K562 (cell line): Measurements from ENCODE around the gene MAGED1. TPM values are rescaled to one million over a fixed set of nuclear protein-coding genes. Genes with fewer than 3 reads are reported as not detected.

Experiments
- ATAC-seq: fragments of 200-7000 bp; cut with Tn5 transposase; 3 replicates; pipeline ENCODE4 v1.9.1; 2020; ENCODE audit warnings: moderate library complexity
- BruUV-seq: library from RNA; stranded (reverse); fragments of 400-500 nt; replicated peaks from 2 replicates; lab custom pipeline; 2021; lab: Mats Ljungman, UMichigan
- CTCF ChIA-PET: fragments of 300-600 bp; formaldehyde crosslinking; extraction: SDS; loops from one replicate; lab custom pipeline; 2021; ENCODE audit warnings: low intra/inter-chr PET ratio; lab: Yijun Ruan, JAX
- POLR2A ChIA-PET: fragments of 300-600, 350-650 bp; sonication (Branson Sonifier 250); formaldehyde crosslinking; extraction: SDS; loops from one replicate; lab custom pipeline; 2021; ENCODE audit warnings: antibody characterized with exemption, inconsistent platforms; lab: Yijun Ruan, JAX
- DNase-seq, 4 experiments: peaks; one replicate each; pipeline versions ENCODE4 v3.0.0 to v3.0.0-alpha.2; 2011 to 2018; ENCODE audit warnings: low spot score in 3 of 4, mixed read lengths in 3 of 4; ENCODE audit errors: extremely low read depth in 1 of 4
- FAIRE-seq: peaks from 2 replicates; lab custom pipeline; 2011; peaks lifted over from hg19 to GRCh38; lab: Jason Lieb, UNC
- H2AFZ ChIP-seq: 2 replicates; pipeline ENCODE4 v1.6.0; 2011; ENCODE audit warnings: low read depth, low read length, control low read depth, inconsistent platforms
- H3K27ac ChIP-seq: fragments of 200-600 bp; 3 replicates; pipeline ENCODE4 v1.8.0; 2011; ENCODE audit warnings: low read depth, mild to moderate bottlenecking, control low read depth, inconsistent platforms, low read length, moderate library complexity, mixed read lengths; ENCODE audit errors: extremely low read depth
- H3K27me3 ChIP-seq, 2 experiments: fragments of 300-600 bp in 1 of 2; 2 replicates in 1 of 2; 3 replicates in 1 of 2; pipeline versions ENCODE4 v1.6.0 to v1.8.0; 2011; ENCODE audit warnings: inconsistent platforms in 2 of 2, low read length in 2 of 2, mild to moderate bottlenecking in 1 of 2, mixed read lengths in 1 of 2, moderate library complexity in 1 of 2; ENCODE audit not compliant: control insufficient read depth in 2 of 2, insufficient read depth in 2 of 2
- H3K36me3 ChIP-seq: fragments of 300-600 bp; 3 replicates; pipeline ENCODE4 v1.8.0; 2011; ENCODE audit warnings: mild to moderate bottlenecking, low read length, inconsistent platforms; ENCODE audit not compliant: control insufficient read depth, insufficient read depth
- H3K4me1 ChIP-seq, 2 experiments: fragments of 200-600 bp in 1 of 2; replicated peaks in 1 of 2; 2 replicates in 1 of 2; 3 replicates in 1 of 2; pipeline versions ENCODE4 v1.5.1 to v1.8.0; 2011; ENCODE audit warnings: inconsistent platforms in 2 of 2, low read length in 2 of 2, mild to moderate bottlenecking in 1 of 2, mixed read lengths in 1 of 2, moderate library complexity in 1 of 2; ENCODE audit not compliant: control insufficient read depth in 2 of 2, insufficient read depth in 2 of 2
- H3K4me2 ChIP-seq: 2 replicates; pipeline ENCODE4 v1.6.1; 2011; ENCODE audit warnings: low read length, control low read depth, inconsistent platforms, mixed read lengths; ENCODE audit not compliant: insufficient read depth
- H3K4me3 ChIP-seq: fragments of 200-600 bp; sonication (generic), shearing (Covaris generic); 2 replicates; pipeline ENCODE4 v1.5.1; 2016; ENCODE audit warnings: control low read depth, inconsistent platforms
- H3K79me2 ChIP-seq: fragments of 200-600 bp; 3 replicates; pipeline ENCODE4 v1.8.0; 2011; ENCODE audit warnings: low read length, inconsistent platforms; ENCODE audit not compliant: control insufficient read depth, insufficient read depth
- H3K9ac ChIP-seq, 2 experiments: 2 replicates each; pipeline versions ENCODE4 v1.6.0 to v1.6.1; 2011; ENCODE audit warnings: low read depth in 2 of 2, low read length in 2 of 2, control low read depth in 1 of 2, inconsistent platforms in 1 of 2, mild to moderate bottlenecking in 1 of 2, mixed read lengths in 1 of 2; ENCODE audit not compliant: insufficient read depth in 1 of 2
- H3K9me1 ChIP-seq: one replicate; pipeline ENCODE4 v1.6.0; 2011; ENCODE audit warnings: inconsistent platforms, mild to moderate bottlenecking, low read length, moderate library complexity; ENCODE audit not compliant: control insufficient read depth, insufficient read depth
- H3K9me3 ChIP-seq: replicated peaks from 2 replicates; pipeline ENCODE4 v1.5.1; 2011; ENCODE audit warnings: low read depth, low read length, inconsistent platforms; ENCODE audit not compliant: control insufficient read depth, insufficient read depth
- H4K20me1 ChIP-seq: replicated peaks from 2 replicates; pipeline ENCODE4 v1.6.1; 2011; ENCODE audit warnings: low read length, inconsistent platforms, mixed read lengths; ENCODE audit not compliant: control insufficient read depth, insufficient read depth
- C11orf30 ChIP-seq: fragments of 450-650 bp; IDR thresholded peaks from 2 replicates; pipeline ENCODE4 v1.6.1; 2016; ENCODE audit warnings: low read depth, mild to moderate bottlenecking
- E2F6 ChIP-seq, 2 experiments: IDR thresholded peaks; 2 replicates each; pipeline ENCODE4 v1.6.1; 2011; ENCODE audit warnings: borderline replicate concordance in 1 of 2, control low read depth in 1 of 2, low read depth in 1 of 2, low read length in 1 of 2, mild to moderate bottlenecking in 1 of 2, mixed read lengths in 1 of 2, moderate library complexity in 1 of 2; ENCODE audit not compliant: insufficient read depth in 1 of 2, insufficient read length in 1 of 2, poor library complexity in 1 of 2, severe bottlenecking in 1 of 2; ENCODE audit errors: extremely low read depth in 1 of 2
- FIP1L1 ChIP-seq: fragments of 200-400 bp; formaldehyde crosslinking; IDR thresholded peaks from 2 replicates; pipeline ENCODE4 v1.6.1; 2018; ENCODE audit warnings: mild to moderate bottlenecking, low read depth, low read length; ENCODE audit not compliant: poor library complexity, severe bottlenecking
- KLF13 ChIP-seq: fragments of 450-650 bp; IDR thresholded peaks from 2 replicates; pipeline ENCODE4 v1.6.1; 2016; ENCODE audit warnings: missing genetic modification characterization, low read depth, mild to moderate bottlenecking, missing compliant biosample characterization, moderate library complexity, borderline replicate concordance
- LCOR ChIP-seq: sonication (generic); formaldehyde crosslinking; IDR thresholded peaks from 2 replicates; pipeline ENCODE4 v1.8.0; 2022; ENCODE audit warnings: mild to moderate bottlenecking, missing genetic modification reagents
- MTA3 ChIP-seq: fragments of 450-650 bp; formaldehyde crosslinking; IDR thresholded peaks from 2 replicates; pipeline ENCODE4 v1.6.1; 2017; ENCODE audit warnings: mild to moderate bottlenecking, borderline replicate concordance
- NFXL1 ChIP-seq: fragments of 450-650 bp; formaldehyde crosslinking; IDR thresholded peaks from 2 replicates; pipeline ENCODE4 v1.4.0; 2021; ENCODE audit warnings: mild to moderate bottlenecking
- RNF219 ChIP-seq: fragments of 250-450 bp; sonication (Bioruptor Pico); IDR thresholded peaks from 2 replicates; pipeline ENCODE4 v1.5.0; 2022; ENCODE audit warnings: mild to moderate bottlenecking
- SFPQ ChIP-seq: fragments of 200-400 bp; formaldehyde crosslinking; IDR thresholded peaks from 2 replicates; pipeline ENCODE4 v1.6.1; 2017; ENCODE audit warnings: mild to moderate bottlenecking, low read depth, low read length, moderate library complexity
- SPI1 ChIP-seq: IDR thresholded peaks from 2 replicates; pipeline ENCODE4 v1.6.1; 2011; ENCODE audit warnings: low read depth, low read length, control low read depth, borderline replicate concordance
- XRCC4 ChIP-seq: IDR thresholded peaks from one replicate; pipeline ENCODE4 v1.6.1; 2011; ENCODE audit not compliant: insufficient read depth, insufficient read length; ENCODE audit errors: extremely low read depth
- ZNF280B ChIP-seq: fragments of 250-450 bp; sonication (Bioruptor Pico); IDR thresholded peaks from 2 replicates; pipeline ENCODE4 v1.5.1; 2021; ENCODE audit warnings: mild to moderate bottlenecking
- ZNF316 ChIP-seq: fragments of 450-650 bp; IDR thresholded peaks from 2 replicates; pipeline ENCODE4 v1.6.1; 2016
- ZNF583 ChIP-seq: fragments of 250-450 bp; sonication (Bioruptor Pico); IDR thresholded peaks from 2 replicates; pipeline ENCODE4 v1.4.0; 2020
- ZNF668 ChIP-seq: fragments of 250-450 bp; sonication (Bioruptor Pico); IDR thresholded peaks from 2 replicates; pipeline ENCODE4 v1.8.0; 2022; ENCODE audit warnings: mild to moderate bottlenecking, inconsistent platforms
- whole genome bisulfite sequencing: fragments of 100-300 bp; shearing (Covaris generic); methylation state at CpG from one replicate; pipeline ENCODE4 v1.1.6; 2016; ENCODE audit warnings: low coverage, mixed read lengths; ENCODE audit not compliant: insufficient coverage; ENCODE audit errors: missing lambda C conversion rate; 5-methylcytosine and 5-hydroxymethylcytosine counted together
- in situ Hi-C: fragments of 300-500 bp; cut with MboI; formaldehyde crosslinking; loops from 4 replicates; pipeline ENCODE4 v1.15.0; 2018; ENCODE audit warnings: inconsistent platforms, mixed read lengths
- intact Hi-C: fragments of 100-400 bp; cut with micrococcal nuclease; formaldehyde crosslinking; loops from 2 replicates; pipeline ENCODE4 v1.14.2; 2022
- polyA plus RNA-seq, 8 experiments: library from polyadenylated mRNA; depleted of rRNA in 4 of 8; stranded (reverse) in 5 of 8; unstranded in 3 of 8; fragments of >200 nt; fragmentation: Nextera tagmentation in 2 of 8; fragmentation: Illumina TruSeq in 1 of 8; extraction: Ambion mirVana in 2 of 8; extraction: Trizol in 1 of 8; gene quantifications; 2 replicates each; pipeline versions ENCODE4 v1.2.1 to v1.2.3, GENCODE V29; 2011 to 2014; ENCODE audit warnings: inconsistent platforms in 1 of 8, missing spikeins in 1 of 8
- total RNA-seq, 7 experiments: library from RNA; depleted of rRNA in 6 of 7; stranded (reverse); fragments of >200 nt in 6 of 7; fragmentation: Illumina TruSeq in 2 of 7; extraction: Trizol in 2 of 7; gene quantifications; 2 replicates each; pipeline versions ENCODE4 v1.2.1 to v1.2.3, GENCODE V29; 2011 to 2021; ENCODE audit warnings: low replicate concordance in 1 of 7

Gene MAGED1
- total and polyA plus RNA-seq, 9 of the 15 experiments (the other 6 are each of a cell fraction or from before 2014, with no cell fraction given) = 5.7 to 41.2 (median 12.7) TPM

- no peak for TF ChIP-seq ZNF280B (CRISPR knock-in tag)
- TF ChIP-seq, all 486 proteins: peak for 0
These were observed 3.6 kb upstream of the MAGED1 start (continued) for GRCh38 chrX:51889851-51890250.

GRCh38 chrX:51891245-51891644 is 2.2 kb upstream of the MAGED1 start:
- in situ Hi-C loops = no loop called here
- H4K20me1 ChIP-seq = no peaks in the 10 kb centered on the region
- no peaks in the 10 kb centered on the region for H3K4me1 ChIP-seq
- intact Hi-C loops = no loop called here
- H3K9ac ChIP-seq = no peak overlapping the region
- H3K4me2 ChIP-seq = no peak overlapping the region
- no peaks in the 10 kb centered on the region for H3K79me2 ChIP-seq
- H3K27me3 ChIP-seq = no peaks in the 10 kb centered on the region
- H3K36me3 ChIP-seq = no peaks in the 10 kb centered on the region
- no peak overlapping the region for H2AFZ ChIP-seq
- DNase-seq = no peak
- H3K4me3 ChIP-seq = no peak overlapping the region
- no TSS peak for BruUV-seq
- POLR2A ChIA-PET = no interaction called here
- no peak for ATAC-seq
- no peak for FAIRE-seq
- H3K9me3 ChIP-seq = no peaks in the 10 kb centered on the region
- 14% methylated on average over 1 of the region's 1 CpG for WGBS
- no peaks in the 10 kb centered on the region for H3K9me1 ChIP-seq
- H3K27ac ChIP-seq = no peak overlapping the region
- CTCF ChIA-PET = no interaction called here
- TF ChIP-seq NFXL1 (CRISPR knock-in tag) = no peak
- TF ChIP-seq E2F6 (IDR thresholded peaks at IDR 0.05; ENCODE audit: borderline replicate concordance in 1 of 2, extremely low read depth in 1 of 2, insufficient read depth in 1 of 2, insufficient read length in 1 of 2, low read depth in 1 of 2, low read length in 1 of 2, poor library complexity in 1 of 2, severe bottlenecking in 1 of 2) = no peak
- TF ChIP-seq C11orf30 = 0 out of 2 replicates have a peak, but pooled peaks have one; percentile 28
- no peak for TF ChIP-seq SPI1
- no peak for TF ChIP-seq SFPQ
- TF ChIP-seq ZNF316 = peak; percentile 59; the same call in 1 of the 2 replicates
- no peak for TF ChIP-seq ZNF583
- no peak for TF ChIP-seq KLF13 (tag)
- TF ChIP-seq LCOR = no peak
- TF ChIP-seq RNF219 = no peak
- no peak for TF ChIP-seq XRCC4
- TF ChIP-seq ZNF668 (CRISPR knock-in tag) = no peak
- no peak for TF ChIP-seq MTA3
- no peak for TF ChIP-seq FIP1L1
